Measurements from ENCODE around the gene NDUFS6.

NDUFS6 gene

DNA sequence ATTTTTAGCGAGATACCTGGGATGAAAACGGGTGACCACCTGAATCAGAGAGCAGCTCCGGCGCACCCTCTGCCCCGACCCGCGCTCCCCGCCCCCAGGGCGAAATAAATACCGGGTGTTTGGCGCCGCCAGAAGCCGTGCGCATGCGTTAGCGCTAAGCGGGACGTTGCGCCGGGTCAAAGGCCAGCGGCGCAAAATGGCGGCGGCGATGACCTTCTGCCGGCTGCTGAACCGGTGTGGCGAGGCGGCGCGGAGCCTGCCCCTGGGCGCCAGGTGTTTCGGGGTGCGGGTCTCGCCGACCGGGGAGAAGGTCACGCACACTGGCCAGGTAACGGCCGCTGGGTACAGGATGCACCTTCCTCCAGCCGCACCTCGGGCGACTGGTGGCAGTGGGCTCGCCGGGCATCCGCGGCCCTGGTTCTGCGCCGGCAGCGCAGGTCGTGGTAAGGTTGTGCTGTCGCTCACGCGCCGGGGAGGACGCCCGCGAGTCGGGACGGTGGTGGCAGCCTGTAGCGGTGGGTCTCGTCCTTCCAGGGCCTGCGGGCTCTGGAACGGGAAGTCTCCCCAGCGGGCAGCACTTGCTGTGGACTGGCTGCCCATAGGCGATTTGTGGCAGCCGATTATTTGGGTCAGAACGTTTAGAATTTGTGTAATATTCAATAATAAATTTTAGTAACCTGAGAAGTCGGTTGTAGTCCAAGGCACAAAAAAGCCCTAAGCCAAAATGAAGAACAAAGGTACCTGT lies at the start of gene NDUFS6:
TSS of gene NDUFS6 (plus strand) at position 186 of the 745 bp plus-strand sequence. CDS start at position 197, 11 bp downstream.
- peak; percentile 80 for DNase-seq (ENCODE audit: low read depth)

DNA sequence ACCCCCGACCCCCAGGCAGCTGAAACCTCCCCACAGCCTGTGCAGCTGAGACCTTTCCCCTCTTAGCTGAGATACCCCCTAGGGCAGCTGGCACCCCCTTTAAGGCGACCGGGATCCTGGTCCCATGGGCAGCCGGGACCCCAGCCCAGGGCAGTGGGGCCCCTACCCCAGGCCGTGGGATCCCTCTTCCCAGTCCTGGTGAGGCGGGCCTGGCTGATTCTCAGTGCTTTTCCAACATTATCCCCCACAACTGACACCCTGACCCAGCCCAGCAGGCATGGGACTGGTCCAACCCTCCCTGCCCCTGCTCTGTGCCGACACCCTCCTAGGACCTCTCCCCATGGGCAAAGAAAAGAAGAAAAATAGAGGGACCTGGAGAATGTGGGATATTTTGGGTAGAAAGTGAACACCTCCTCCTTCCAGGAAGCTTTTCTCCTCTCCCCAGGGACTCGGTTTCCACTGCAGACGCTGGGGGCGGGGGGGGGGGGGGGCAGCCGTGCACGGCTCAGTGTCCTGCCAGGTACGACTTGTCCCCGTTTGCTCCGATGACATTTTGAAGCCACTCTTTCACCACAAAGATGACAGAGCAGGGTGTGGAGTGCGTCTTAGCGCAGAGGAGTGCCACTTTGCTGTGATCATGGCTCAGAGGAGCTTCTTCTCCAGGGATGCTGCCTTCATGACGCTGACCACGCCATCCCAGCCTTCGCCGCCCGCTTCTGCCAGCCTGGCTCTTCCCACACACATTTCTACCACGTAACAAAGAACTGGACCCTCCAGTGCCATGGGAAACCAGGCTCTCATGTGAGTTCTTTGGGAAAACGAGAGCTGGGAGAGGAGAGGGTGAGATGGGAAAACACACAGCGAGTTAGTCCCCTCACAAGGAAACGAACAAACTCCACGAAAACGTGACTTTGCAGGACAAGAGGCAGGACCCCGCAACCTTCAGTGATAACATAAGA lies 49.1 kb upstream of the NDUFS6 start:
- DNase-seq (ENCODE audit: low read depth), result no peak

DNA sequence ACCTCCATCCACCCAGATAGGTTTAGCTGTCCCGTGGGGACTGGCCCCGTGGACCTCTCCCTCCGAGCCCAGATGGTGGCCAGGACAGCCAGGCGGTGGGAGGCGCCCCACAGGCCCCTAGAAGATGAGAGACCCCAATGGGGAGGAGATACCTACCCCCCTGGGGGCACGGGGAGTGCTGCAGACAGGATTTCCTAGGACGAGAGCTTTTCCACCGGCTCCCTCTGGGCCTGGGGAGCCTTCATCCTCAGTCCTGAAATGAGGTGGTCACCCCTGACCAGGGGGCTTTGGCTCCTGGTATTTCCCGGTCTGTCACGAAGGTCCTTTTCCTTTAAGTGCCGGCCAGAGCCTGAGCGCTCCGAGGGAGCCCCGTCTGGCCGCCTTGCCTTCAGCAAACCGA lies 48.3 kb upstream of the NDUFS6 start:
- no peak for DNase-seq (ENCODE audit: low read depth)

DNA sequence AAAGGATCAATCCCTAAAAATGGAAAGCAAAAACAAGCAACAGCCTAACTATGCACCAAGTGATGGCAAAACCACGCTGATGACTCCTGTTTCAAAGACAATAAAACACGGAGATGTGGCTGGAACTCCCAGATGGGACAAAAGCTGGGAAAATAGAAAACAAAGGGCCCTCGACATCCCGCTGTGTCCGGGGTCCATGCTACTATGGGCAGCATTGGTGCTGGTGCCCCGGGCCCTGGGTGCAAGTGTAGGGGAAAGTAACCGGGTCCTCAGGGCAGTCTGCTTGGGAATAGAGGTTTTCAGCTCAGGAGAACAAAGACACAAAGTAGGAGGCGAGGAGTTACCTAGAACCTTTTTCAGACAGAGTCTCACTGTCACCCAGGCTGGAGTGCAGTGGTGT lies 47.7 kb upstream of the NDUFS6 start:
- DNase-seq (ENCODE audit: low read depth), result no peak

DNA sequence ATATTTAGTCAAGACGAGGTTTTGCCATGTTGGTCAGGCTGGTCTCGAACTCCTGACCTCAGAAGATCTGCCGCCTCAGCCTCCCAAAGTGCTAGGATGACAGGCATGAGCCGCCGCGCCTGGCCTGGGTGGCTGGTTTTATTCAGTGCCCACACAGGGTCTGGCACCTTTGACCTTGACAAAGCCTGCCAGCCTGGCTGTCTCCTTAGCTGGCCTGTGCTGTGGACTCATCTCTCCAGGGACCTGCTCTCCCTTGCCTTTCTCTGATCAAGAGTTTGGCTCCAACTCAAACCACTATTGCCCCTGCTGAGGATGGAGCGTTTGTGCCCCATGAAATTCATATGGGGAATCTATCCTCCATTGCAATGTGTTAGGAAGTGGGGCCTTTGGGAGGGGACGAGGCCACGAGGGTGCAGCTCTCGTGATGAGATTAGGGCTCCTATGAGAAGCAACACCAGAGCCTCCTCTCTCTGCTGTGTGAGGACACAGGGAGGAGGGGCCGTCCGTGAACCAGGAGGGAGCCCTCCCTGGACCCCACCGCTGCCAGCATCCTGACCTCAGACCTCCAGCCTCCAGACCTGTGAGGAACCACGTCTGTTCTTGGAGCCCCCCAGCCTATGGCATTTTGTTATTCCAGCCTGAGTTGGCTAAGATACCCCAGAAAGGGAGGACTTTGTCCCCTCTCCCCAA lies 46.5 kb upstream of the NDUFS6 start:
- no peak for DNase-seq (ENCODE audit: low read depth)

DNA sequence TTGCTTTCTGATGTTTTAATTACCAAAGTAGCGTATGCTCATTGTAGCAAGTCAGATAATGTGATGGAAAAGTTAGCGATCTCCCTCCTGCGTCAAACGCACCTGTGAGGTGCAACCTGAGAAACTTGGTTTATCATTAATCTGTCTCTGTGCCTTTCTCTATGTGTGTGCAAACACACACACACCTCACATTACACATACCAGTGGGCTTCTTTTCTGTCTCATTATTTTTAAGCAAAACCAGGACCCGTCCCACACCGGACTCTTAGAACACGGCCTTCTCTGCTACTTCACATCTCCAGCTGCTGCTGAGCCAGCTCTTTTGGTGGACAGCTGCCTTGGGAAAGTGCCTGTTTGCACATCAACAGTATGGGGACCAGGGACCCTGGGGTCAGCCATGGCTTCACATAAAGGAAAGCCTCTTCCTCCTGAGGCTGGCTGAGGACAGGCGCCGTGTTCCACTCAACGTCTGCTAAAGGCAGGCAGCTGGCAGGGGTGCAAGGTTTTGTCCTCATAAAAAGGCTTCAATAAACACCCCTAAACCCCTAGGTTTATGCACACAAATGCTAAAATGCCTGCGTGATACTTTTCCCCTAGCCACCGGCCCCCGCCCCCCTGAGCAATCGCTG lies 45.8 kb upstream of the NDUFS6 start:
- no peak for DNase-seq (ENCODE audit: low read depth)

DNA sequence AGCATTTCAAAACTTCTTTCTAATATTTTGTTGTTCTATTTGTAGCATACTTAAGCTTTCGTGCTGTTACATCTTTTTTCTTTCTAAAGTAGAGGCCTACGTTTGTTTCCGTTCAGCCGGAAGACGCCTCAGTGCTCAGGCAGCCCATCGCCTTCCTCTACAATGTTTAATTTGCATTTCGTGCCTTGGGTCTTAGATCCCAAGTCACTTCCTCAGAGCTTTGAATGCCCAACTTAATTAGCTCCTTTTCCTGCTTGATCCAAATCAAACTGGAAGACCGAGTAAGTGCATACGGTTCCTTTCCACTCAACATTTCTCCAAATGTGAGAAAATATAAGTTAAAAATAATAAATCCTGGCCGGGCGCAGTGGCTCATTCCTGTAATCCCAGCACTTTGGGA lies 44.7 kb upstream of the NDUFS6 start:
- no peak for DNase-seq (ENCODE audit: low read depth)

DNA sequence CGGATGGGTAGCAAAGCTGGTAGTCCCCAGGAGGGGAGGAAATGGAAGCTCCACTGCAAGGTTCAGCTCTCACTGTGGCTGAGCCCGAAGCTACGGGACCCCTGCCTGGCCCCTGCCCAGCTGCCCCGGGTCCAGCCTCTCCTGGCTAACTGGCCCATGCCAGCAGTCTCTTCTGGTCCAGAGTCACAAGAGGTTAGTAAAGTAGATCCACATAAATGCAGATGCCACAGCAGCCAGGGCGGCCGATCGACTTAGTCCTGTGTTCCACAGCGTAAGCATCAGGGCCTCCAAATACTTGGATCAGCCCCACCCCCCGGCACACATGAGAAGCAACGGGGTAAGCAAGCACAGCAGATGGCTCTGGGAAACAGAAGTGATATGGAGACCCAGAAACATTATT lies 43.7 kb upstream of the NDUFS6 start:
- no peak for DNase-seq (ENCODE audit: low read depth)

DNA sequence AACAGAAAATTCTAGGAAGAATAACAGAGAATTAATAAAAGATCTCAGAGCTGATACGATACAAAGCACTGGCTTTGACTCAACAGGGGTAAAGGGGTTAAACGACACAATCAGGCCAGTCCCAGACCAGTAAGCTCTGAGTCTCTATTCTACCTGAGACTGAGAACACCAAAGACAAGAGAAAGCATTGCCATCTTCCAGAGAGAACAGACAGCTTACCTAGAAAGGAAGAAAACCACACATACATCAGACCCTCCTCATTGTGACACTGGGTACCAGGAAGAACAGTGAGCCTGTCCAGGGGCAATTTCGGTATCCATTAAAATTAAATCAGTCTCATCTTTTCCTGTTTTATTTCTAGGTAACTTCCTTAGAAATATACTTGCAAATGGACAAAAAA lies 42.6 kb upstream of the NDUFS6 start:
- no peak for DNase-seq (ENCODE audit: low read depth)

DNA sequence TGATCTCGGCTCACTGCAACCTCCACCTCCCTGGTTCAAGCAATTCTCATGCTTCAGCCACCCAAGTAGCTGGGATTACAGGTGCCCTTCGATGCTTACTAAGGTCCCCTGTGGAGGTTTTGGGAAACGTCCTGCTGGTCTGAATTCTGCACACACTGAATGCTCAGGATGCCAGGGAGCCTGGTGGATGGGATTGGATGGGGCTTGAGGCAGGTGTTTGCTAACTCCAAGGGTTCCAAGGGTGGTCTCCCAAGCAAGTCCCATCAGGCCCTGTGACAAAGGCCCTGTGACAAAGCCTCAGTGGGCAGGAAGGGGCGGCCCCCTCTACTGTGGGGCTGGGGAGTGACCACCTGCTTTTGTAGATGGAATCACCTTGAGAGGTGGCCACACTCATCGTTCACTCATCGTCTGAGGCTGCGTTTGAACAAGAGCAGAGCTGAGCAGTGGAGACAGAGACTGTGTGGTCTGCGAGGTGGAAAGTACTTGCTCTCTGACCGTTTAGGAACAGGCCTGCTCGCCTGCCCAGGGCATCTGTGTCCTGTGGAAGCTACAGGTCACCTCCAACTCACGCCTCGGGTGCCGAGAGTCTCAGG lies 41.7 kb upstream of the NDUFS6 start:
- no peak for DNase-seq (ENCODE audit: low read depth)

DNA sequence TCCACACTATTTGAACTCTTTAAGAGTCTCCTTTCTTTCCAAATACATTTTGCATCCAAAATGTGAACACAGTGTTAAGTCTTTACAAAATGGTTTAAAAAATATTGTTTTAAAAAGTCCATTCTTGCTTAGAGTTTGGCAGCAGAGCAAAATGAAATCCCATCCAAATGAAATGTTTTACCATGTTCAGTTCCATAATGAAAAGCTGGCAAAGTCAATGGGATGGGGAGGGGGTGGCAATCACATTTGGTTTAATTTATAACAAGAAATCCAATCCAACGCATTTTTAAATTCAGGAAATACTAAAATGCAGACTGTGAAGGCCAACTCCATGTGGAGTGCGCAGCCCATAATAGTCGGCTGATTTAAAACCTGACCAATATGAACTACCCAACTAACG lies 41.0 kb upstream of the NDUFS6 start:
- DNase-seq (ENCODE audit: low read depth), result no peak

DNA sequence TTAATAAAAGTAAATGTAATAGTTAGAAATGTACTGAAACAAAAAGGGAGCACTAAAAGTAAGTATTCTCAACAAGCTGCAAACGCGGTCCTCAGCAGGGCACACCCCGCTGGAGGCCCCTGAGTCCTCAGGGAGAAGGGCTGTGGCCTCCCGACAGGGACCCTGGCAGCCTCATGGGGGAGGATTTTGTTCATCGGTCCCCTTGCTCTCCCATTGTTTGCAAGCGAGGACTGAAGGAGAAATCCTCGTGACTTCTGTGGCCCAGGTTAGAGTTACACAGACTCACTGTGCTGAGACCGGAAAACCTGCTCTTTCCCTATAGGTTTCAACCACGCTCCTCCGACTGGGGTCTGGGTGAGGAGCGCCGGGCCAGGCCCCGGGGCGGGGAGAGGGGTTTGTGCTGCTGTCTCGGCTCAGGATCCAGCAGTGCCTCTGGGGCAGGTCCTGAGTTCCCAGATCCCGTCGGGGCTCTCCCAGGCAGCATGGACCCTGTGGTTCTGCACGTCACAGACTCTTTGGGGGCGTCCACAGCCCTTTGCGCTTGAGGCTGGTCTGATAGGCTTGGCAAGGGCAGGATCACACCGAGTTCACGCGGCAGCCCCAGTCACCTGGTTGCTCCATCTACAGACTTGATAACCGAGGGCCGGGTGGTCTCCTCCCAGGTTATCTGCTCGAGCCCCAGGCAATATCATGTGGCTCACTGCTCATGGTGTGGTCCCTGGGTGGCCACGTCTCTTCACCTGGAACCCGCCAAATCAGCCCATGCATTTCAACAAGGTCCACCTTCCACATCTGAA lies 40.4 kb upstream of the NDUFS6 start:
- DNase-seq (ENCODE audit: low read depth), result no peak

DNA sequence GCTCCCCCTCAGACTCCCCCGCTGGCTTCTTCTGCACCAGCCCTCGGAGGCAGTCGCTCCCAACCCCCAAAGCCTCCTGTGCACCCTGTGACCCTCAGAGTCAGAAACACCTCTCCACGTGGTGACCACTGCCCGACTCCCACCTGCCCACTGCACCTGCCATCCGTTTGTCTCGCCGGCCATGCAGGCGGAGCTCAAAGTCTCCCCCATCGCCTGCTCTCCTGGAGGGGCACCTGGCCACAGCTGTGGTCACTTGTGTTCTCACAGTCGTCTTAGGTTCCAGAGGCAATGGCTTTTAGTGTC lies 39.8 kb upstream of the NDUFS6 start:
- DNase-seq (ENCODE audit: low read depth), result no peak

DNA sequence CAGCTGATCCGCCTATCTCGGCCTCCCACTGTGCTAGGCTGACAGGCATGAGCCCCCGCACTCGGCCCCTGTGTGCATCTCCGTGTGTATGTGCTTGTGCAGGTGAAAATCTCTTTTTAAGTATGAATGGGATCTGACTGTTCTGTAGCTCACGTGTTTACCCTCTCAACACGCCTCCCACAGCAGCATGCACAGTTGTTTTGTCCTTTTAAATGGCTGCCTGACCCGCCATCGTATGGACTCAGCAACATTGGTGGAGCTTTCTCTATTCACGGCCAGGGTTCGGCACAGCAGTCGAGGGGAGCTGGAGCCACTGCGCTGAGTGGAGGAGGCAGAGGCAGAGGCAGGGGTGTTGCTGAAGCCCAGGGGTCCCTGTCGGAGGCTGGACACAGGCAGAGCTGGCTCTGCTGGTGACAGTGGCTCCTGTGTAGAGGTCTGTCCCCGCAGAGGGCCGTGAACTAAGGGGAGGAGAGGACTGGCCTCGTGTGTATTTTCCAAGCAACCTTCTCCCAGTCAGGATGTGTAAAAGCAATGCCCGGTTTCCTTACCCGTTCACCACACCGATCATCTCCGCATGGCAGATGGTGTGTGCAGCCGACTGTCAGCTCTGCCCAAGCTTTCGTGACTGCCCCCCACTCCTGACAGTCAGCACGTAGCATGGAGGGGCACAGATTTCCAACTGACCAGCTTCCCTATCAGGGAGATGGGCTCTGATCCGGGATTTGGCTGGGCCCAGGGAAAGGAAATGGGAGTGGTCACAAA lies 38.9 kb upstream of the NDUFS6 start:
- no peak for DNase-seq (ENCODE audit: low read depth)

DNA sequence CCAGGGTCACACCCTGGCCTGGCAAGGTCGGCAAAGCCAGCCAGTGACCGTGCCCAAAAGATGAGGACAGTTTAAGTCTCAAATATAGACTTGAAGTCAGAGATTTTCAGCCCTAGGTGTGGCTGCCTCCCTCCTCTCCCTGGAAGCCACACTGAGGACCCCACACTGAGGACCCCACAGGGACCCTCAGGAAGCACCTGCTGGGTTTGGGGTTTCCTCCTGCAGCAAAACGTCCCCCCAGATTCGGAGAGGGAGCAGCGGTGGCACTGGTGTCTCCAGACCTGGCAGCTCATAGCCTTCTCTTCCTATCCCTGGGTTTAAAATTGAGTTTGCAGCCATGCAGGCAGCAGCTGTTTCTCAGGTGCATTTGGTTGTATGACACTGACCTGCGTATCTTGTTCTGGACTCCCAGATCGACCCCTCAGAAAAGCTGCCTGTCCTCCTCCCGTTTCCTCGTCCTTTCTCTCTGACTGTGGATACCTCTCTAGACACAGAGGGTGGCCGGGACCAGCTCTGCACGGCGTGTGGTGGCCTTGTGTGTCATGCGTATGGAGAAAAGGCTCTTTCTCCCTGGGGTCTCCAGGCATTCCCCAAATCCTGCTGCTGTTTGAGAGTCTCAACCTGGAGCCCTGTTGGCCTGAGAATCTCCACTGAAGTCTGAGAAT lies 38.2 kb upstream of the NDUFS6 start:
- no peak for DNase-seq (ENCODE audit: low read depth)

DNA sequence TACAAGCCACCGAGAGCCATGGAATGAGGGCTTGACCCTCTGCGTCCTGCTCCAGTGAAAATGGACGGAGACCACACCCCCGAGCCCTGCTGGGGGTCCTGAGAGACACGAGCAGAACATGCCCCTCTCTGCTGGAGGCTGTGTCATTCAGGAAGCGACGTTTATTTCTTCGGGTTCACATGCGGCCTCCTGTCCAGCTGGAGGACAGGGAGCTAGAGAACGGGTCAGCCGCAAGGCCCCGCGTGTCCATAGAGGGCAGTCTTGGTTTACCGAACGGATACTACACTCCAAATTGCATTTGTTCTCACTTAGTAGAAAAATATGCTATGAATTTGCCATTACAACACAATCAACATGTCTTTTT lies 37.7 kb upstream of the NDUFS6 start:
- peak; percentile 79 for DNase-seq (ENCODE audit: low read depth)

DNA sequence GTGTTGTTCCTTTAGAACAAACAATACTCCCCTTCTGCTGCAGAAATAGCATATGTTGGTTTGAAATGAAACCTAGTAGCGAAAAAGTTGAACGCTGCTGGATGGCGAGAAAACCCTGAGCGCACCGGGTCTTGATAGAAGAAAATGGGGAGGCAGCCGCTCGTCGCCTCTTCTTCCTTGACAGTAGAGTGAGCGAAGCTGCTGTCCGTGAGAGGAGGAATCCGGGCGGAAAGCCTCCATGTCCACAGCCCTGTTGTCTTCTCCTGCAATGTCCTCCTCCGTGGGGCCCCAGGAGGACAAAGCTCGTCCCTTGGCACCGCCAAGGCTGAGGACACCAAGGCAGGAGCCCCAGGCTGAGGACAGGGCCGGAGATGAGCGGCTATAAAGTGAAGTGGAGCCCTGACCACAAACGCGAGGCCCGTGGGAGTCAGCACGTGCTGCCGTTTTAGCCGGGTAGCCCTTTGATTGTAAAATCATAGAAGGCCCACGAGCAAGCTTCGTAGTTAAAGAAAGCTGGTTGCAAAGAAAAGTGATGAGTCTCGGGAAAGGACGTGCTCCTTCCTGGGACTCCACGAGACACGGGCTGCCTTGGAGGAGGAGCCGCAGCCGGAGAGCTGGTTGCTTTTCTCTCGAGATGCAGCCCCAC lies 37.1 kb upstream of the NDUFS6 start:
- peak; percentile 15 for DNase-seq (ENCODE audit: low read depth)

DNA sequence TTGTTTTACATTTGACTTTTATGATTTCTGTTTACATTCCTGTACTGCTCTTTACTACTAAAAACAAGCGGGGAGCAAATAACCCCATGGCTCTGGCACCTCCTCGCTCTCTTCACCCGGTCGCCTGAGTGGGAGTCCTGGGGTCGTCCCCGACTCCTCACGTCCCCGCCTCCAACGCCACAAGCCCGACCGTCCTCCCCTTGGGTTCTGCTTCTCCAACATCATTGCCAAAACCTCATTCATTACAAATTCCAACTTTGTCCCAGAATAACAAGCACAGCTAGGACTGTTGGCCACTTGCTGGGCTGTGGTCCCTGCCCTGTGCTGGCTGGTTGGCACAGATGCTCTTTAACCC lies 36.6 kb upstream of the NDUFS6 start:
- DNase-seq (ENCODE audit: low read depth), result no peak

DNA sequence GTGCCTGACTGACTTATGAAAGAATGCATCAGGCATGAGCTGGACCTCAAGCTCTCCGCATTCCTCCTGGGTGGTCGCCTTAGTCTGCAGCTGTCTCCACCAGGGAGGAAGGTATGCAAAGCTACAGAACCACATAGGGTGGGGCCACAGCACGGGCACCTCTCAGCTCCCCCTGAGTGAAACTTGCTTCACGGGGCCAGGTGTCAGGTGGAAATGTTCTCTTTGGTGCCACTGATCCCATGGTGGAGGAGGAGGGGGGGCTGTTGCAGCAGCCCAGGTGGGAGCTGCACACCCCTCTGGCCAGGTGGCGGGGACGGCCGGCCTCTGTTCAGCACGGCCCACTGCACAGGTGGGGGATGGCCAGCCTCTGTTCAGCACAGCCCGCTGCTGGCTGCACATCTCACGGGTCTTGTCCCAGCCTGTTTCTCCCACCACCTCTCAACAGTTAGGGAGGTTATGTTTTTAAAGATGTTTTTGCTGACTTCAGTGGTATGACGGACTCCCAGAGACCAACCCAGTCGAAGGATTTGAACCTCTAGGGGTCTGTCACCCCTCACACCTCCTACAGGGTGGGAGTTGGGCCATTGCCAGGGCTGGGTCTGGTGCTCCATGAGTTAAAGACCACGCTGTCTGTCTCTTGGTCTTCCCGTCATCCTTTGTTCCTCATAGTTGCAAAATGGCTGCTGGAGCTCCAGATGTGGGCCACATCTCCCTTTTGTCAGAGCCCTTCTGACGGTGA lies 35.9 kb upstream of the NDUFS6 start:
- no peak for DNase-seq (ENCODE audit: low read depth)
